Uterus (tissue), 2 donors: ENCODE results near the gene SLC39A1.

Experiments
- POLR2A ChIP-seq, 2 donors: fragments of 450-650 bp; IDR thresholded peaks; one replicate each; pipeline ENCODE4 v1.6.1; 2016; ENCODE audit warnings: antibody characterized with exemption in 2 of 2, mild to moderate bottlenecking in 1 of 2, moderate library complexity in 1 of 2
- TF ChIP-seq, protein P1 (sequence below), 4 experiments: fragments of 200-600 bp in 2 of 4; fragments of 450-650 bp in 2 of 4; sonication (generic) in 2 of 4; IDR thresholded peaks; one replicate each; pipeline ENCODE4 v1.5.1; 2016 to 2019; ENCODE audit warnings: antibody characterized with exemption in 4 of 4, mild to moderate bottlenecking in 2 of 4, moderate library complexity in 1 of 4

DNA sequence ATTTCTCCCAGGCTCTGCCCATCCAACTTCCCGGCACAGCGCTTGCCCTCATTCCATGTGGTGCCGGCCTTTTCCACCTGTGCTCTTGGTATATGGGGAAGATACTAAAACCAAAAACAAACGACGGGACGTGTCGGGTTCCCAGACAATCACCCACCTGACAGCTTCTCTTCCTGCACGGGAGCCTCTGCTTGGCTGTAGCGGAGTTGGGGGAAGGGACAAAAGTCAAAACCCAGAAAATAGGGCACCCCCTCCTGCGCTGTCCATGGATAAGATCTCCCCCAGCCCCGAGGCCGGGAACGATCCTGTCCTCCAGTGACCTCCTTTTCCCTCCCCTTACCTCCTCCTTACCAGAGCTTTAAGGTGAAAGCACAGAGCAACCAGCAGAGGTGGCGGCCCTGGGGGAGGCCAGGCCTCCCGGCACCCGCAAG is 13.5 kb upstream of the SLC39A1 start:
- TF ChIP-seq, protein P1, sequence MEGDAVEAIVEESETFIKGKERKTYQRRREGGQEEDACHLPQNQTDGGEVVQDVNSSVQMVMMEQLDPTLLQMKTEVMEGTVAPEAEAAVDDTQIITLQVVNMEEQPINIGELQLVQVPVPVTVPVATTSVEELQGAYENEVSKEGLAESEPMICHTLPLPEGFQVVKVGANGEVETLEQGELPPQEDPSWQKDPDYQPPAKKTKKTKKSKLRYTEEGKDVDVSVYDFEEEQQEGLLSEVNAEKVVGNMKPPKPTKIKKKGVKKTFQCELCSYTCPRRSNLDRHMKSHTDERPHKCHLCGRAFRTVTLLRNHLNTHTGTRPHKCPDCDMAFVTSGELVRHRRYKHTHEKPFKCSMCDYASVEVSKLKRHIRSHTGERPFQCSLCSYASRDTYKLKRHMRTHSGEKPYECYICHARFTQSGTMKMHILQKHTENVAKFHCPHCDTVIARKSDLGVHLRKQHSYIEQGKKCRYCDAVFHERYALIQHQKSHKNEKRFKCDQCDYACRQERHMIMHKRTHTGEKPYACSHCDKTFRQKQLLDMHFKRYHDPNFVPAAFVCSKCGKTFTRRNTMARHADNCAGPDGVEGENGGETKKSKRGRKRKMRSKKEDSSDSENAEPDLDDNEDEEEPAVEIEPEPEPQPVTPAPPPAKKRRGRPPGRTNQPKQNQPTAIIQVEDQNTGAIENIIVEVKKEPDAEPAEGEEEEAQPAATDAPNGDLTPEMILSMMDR (IDR thresholded peaks at IDR 0.05): no peak
- TF ChIP-seq POLR2A (IDR thresholded peaks at IDR 0.05): no peak
